ENCODE measurements around the gene DDX31. TPM values are rescaled to one million over a fixed set of nuclear protein-coding genes. Genes with fewer than 3 reads are reported as not detected.
A peak's percentile ranks its signal among the peaks of the same experiment; 100 is the strongest.

Gene DDX31
- total RNA-seq, 1 experiment from 2014 or later, result 26.2 TPM

DNA sequence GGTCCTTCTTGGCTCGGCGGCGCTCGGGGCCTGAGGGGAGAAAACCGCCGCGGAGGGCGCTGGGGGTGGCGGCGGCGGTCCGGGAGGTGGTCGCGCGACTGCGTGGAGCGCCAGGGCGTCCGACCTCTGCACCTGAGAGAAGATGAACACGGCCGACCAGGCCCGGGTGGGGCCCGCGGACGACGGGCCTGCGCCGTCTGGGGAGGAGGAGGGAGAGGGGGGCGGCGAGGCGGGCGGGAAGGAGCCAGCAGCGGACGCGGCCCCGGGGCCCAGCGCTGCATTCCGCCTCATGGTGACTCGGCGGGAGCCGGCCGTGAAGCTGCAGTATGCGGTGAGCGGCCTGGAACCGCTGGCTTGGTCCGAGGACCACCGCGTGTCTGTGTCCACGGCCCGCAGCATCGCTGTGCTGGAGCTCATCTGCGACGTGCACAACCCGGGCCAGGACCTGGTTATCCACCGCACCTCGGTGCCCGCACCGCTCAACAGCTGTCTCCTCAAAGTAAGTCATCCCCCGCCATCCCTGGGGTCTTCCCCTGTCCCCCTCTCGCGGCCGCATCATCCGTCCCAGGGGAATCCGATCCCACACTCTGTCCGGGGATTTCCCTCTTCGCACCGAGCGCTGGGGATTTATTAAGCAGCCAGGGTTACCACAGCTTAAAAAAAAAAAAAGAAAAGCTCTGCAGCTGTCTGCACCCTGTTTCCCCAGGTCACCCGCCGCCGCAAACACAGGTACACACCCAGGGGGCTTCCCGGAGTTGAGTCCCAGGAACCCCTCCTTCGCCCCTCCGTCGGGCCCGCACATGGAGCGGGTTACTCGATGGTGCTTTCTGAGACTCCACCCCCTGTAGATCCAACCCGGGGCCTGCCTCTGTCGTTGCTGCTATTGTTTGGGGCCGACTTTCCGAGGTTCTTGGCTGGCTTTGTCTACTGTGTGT lies 941 bp upstream of the DDX31 start, which contains the start of gene GTF3C4 (continued):
- TF ChIP-seq, protein P1, sequence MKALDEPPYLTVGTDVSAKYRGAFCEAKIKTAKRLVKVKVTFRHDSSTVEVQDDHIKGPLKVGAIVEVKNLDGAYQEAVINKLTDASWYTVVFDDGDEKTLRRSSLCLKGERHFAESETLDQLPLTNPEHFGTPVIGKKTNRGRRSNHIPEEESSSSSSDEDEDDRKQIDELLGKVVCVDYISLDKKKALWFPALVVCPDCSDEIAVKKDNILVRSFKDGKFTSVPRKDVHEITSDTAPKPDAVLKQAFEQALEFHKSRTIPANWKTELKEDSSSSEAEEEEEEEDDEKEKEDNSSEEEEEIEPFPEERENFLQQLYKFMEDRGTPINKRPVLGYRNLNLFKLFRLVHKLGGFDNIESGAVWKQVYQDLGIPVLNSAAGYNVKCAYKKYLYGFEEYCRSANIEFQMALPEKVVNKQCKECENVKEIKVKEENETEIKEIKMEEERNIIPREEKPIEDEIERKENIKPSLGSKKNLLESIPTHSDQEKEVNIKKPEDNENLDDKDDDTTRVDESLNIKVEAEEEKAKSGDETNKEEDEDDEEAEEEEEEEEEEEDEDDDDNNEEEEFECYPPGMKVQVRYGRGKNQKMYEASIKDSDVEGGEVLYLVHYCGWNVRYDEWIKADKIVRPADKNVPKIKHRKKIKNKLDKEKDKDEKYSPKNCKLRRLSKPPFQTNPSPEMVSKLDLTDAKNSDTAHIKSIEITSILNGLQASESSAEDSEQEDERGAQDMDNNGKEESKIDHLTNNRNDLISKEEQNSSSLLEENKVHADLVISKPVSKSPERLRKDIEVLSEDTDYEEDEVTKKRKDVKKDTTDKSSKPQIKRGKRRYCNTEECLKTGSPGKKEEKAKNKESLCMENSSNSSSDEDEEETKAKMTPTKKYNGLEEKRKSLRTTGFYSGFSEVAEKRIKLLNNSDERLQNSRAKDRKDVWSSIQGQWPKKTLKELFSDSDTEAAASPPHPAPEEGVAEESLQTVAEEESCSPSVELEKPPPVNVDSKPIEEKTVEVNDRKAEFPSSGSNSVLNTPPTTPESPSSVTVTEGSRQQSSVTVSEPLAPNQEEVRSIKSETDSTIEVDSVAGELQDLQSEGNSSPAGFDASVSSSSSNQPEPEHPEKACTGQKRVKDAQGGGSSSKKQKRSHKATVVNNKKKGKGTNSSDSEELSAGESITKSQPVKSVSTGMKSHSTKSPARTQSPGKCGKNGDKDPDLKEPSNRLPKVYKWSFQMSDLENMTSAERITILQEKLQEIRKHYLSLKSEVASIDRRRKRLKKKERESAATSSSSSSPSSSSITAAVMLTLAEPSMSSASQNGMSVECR (CRISPR knock-in tag; IDR thresholded peaks at IDR 0.05; ENCODE audit: borderline replicate concordance), result peak; percentile 44; the same call in 1 of the 2 replicates

DNA sequence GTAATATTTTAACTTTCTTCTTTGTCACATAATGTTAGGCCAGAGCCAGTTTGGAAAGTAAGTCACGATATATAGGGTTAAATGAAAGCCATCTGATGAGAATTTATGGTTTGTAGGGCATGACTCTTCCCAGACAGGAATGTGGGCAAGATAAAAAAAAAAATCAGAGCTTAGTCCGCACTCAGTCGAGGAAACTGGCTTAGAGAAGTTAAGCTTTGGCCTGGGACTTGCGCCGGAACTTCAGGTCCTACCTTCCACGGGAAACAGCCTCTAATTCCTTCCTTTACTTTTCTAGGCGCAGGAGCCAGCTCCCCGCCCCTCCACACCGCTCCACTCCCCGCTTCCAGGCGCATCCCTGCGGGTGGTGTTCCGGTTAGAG lies 475 bp downstream of the DDX31 start:
- Mint-ChIP-seq H3K4me1 (peaks cover 46% of the 10 kb centered on the region), H3K36me3 (peaks cover 7% of the 10 kb centered on the region), H3K9me3 (no peaks in the 10 kb centered on the region), H3K4me3 (peak overlapping the region; percentile 91), H3K27me3 (ENCODE audit: low read depth) (no peaks in the 10 kb centered on the region), H3K27ac (peak overlapping the region; percentile 82)
- POLR2A ChIA-PET, result interaction anchor here (0.6 to 2.2 kb wide), 4 partner anchors 79 to 259 kb away, joined by 3 to 5 read pairs (median 4); partner anchors contain the start of gene CFAP77
- DNase-seq (ENCODE audit: low spot score) (peak; percentile 82), ATAC-seq (peak; percentile 53)
- CTCF ChIA-PET, result interaction anchor here (0.6 to 2.3 kb wide), 8 partner anchors 25 to 484 kb away, joined by 3 to 12 read pairs (median 4); no protein-coding TSS in a partner anchor
- no peak for TF ChIP-seq TEAD1 (CRISPR knock-in tag; IDR thresholded peaks at IDR 0.05)
- no peak for TF ChIP-seq JAZF1 (CRISPR knock-in tag; IDR thresholded peaks at IDR 0.05)
- TF ChIP-seq, protein P2, sequence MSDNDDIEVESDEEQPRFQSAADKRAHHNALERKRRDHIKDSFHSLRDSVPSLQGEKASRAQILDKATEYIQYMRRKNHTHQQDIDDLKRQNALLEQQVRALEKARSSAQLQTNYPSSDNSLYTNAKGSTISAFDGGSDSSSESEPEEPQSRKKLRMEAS (CRISPR knock-in tag; IDR thresholded peaks at IDR 0.05), result no peak
- TF ChIP-seq, protein P3, sequence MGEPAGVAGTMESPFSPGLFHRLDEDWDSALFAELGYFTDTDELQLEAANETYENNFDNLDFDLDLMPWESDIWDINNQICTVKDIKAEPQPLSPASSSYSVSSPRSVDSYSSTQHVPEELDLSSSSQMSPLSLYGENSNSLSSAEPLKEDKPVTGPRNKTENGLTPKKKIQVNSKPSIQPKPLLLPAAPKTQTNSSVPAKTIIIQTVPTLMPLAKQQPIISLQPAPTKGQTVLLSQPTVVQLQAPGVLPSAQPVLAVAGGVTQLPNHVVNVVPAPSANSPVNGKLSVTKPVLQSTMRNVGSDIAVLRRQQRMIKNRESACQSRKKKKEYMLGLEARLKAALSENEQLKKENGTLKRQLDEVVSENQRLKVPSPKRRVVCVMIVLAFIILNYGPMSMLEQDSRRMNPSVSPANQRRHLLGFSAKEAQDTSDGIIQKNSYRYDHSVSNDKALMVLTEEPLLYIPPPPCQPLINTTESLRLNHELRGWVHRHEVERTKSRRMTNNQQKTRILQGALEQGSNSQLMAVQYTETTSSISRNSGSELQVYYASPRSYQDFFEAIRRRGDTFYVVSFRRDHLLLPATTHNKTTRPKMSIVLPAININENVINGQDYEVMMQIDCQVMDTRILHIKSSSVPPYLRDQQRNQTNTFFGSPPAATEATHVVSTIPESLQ (CRISPR knock-in tag; IDR thresholded peaks at IDR 0.05), result no peak
- TF ChIP-seq, protein P4, sequence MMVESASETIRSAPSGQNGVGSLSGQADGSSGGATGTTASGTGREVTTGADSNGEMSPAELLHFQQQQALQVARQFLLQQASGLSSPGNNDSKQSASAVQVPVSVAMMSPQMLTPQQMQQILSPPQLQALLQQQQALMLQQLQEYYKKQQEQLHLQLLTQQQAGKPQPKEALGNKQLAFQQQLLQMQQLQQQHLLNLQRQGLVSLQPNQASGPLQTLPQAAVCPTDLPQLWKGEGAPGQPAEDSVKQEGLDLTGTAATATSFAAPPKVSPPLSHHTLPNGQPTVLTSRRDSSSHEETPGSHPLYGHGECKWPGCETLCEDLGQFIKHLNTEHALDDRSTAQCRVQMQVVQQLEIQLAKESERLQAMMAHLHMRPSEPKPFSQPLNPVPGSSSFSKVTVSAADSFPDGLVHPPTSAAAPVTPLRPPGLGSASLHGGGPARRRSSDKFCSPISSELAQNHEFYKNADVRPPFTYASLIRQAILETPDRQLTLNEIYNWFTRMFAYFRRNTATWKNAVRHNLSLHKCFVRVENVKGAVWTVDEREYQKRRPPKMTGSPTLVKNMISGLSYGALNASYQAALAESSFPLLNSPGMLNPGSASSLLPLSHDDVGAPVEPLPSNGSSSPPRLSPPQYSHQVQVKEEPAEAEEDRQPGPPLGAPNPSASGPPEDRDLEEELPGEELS (CRISPR knock-in tag; IDR thresholded peaks at IDR 0.05), result no peak
- TF ChIP-seq, protein P5, sequence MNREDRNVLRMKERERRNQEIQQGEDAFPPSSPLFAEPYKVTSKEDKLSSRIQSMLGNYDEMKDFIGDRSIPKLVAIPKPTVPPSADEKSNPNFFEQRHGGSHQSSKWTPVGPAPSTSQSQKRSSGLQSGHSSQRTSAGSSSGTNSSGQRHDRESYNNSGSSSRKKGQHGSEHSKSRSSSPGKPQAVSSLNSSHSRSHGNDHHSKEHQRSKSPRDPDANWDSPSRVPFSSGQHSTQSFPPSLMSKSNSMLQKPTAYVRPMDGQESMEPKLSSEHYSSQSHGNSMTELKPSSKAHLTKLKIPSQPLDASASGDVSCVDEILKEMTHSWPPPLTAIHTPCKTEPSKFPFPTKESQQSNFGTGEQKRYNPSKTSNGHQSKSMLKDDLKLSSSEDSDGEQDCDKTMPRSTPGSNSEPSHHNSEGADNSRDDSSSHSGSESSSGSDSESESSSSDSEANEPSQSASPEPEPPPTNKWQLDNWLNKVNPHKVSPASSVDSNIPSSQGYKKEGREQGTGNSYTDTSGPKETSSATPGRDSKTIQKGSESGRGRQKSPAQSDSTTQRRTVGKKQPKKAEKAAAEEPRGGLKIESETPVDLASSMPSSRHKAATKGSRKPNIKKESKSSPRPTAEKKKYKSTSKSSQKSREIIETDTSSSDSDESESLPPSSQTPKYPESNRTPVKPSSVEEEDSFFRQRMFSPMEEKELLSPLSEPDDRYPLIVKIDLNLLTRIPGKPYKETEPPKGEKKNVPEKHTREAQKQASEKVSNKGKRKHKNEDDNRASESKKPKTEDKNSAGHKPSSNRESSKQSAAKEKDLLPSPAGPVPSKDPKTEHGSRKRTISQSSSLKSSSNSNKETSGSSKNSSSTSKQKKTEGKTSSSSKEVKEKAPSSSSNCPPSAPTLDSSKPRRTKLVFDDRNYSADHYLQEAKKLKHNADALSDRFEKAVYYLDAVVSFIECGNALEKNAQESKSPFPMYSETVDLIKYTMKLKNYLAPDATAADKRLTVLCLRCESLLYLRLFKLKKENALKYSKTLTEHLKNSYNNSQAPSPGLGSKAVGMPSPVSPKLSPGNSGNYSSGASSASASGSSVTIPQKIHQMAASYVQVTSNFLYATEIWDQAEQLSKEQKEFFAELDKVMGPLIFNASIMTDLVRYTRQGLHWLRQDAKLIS (CRISPR knock-in tag; IDR thresholded peaks at IDR 0.05; ENCODE audit: borderline replicate concordance), result no peak
- no peak for TF ChIP-seq EMX1 (CRISPR knock-in tag; IDR thresholded peaks at IDR 0.05)

All from WTC11 (cell line).